HCT116 (cell line): Measurements from ENCODE around the gene ZNF618. TPM values are rescaled to one million over a fixed set of nuclear protein-coding genes. Genes with fewer than 3 reads are reported as not detected.

Source experiments
- ATAC-seq: fragments of 200-7000 bp; cut with Tn5 transposase; 2 replicates; pipeline ENCODE4 v1.9.1; 2020; ENCODE audit warnings: mild to moderate bottlenecking, moderate library complexity
- BruUV-seq: library from RNA; stranded (reverse); fragments of 400-500 nt; replicated peaks from 2 replicates; lab custom pipeline; 2021; lab: Mats Ljungman, UMichigan
- CTCF ChIA-PET: fragments of 300-600 bp; sonication (Branson Sonifier 250); formaldehyde crosslinking; loops from one replicate; lab custom pipeline; 2021; ENCODE audit warnings: antibody characterized with exemption; lab: Charles Lee
- POLR2A ChIA-PET: fragments of 300-600, 350-600 bp; sonication (Branson Sonifier 250); formaldehyde crosslinking; loops from one replicate; lab custom pipeline; 2021; ENCODE audit warnings: antibody characterized with exemption; lab: Charles Lee
- RAD21 ChIA-PET, 2 experiments: fragments of 300-600 bp; sonication (Branson Sonifier 250); formaldehyde crosslinking; loops; one replicate each; lab custom pipeline; 2023; ENCODE audit warnings: low total read pairs in 2 of 2; ENCODE audit not compliant: uncharacterized antibody in 2 of 2, unreplicated experiment in 2 of 2, low non-redundant PET in 1 of 2; lab: Charles Lee
- DNase-seq: peaks from one replicate; pipeline ENCODE4 v3.0.0-alpha.2; 2010; ENCODE audit warnings: low read depth, low spot score
- H2AFZ ChIP-seq: fragments of 200-600 bp; shearing (Covaris generic), sonication (generic); 2 replicates; pipeline ENCODE4 v1.6.1; 2017; ENCODE audit warnings: low read depth, mixed run types, mixed read lengths, antibody characterized with exemption, low read length; ENCODE audit not compliant: poor library complexity, severe bottlenecking
- H3K27ac ChIP-seq: 2 replicates; pipeline ENCODE4 v1.5.1; 2012; ENCODE audit warnings: low read depth, low read length
- H3K27me3 ChIP-seq: fragments of 200-600 bp; sonication (generic); 2 replicates; pipeline ENCODE4 v1.6.1; 2016; ENCODE audit warnings: mixed run types, low read length, mixed read lengths; ENCODE audit not compliant: insufficient read depth
- H3K36me3 ChIP-seq, 2 experiments: fragments of 200-500 bp in 1 of 2; fragments of 200-600 bp in 1 of 2; sonication (Bioruptor generic) in 1 of 2; sonication (generic) in 1 of 2; 2 replicates each; pipeline versions ENCODE4 v1.5.1 to v1.6.1; 2014 to 2016; ENCODE audit warnings: low read length in 2 of 2, inconsistent platforms in 1 of 2, mixed read lengths in 1 of 2, mixed run types in 1 of 2; ENCODE audit not compliant: insufficient read depth in 2 of 2, control insufficient read depth in 1 of 2
- H3K4me1 ChIP-seq, 2 experiments: fragments of 200-600 bp in 1 of 2; sonication (generic) in 1 of 2; 2 replicates each; pipeline versions ENCODE4 v1.5.1 to v1.6.1; 2012 to 2017; ENCODE audit warnings: low read length in 2 of 2, inconsistent platforms in 1 of 2, mild to moderate bottlenecking in 1 of 2, mixed read lengths in 1 of 2, mixed run types in 1 of 2, moderate library complexity in 1 of 2; ENCODE audit not compliant: insufficient read depth in 2 of 2, control insufficient read depth in 1 of 2
- H3K4me2 ChIP-seq: fragments of 200-600 bp; sonication (generic); 2 replicates; pipeline ENCODE4 v1.6.1; 2017; ENCODE audit warnings: mixed run types, low read length, mixed read lengths
- H3K4me3 ChIP-seq, 2 experiments: fragments of 200-600 bp in 1 of 2; sonication (generic) in 1 of 2; replicated peaks in 1 of 2; 2 replicates each; pipeline ENCODE4 v1.5.1; 2011 to 2016; ENCODE audit warnings: low read length in 2 of 2, control low read depth in 1 of 2, low read depth in 1 of 2, mild to moderate bottlenecking in 1 of 2, mixed read lengths in 1 of 2, mixed run types in 1 of 2
- H3K79me2 ChIP-seq: fragments of 200-600 bp; sonication (generic); 2 replicates; pipeline ENCODE4 v1.6.1; 2017; ENCODE audit warnings: mild to moderate bottlenecking, mixed run types, low read length, moderate library complexity, mixed read lengths; ENCODE audit not compliant: insufficient read depth
- H3K9ac ChIP-seq: fragments of 200-600 bp; sonication (generic); 2 replicates; pipeline ENCODE4 v1.6.1; 2016; ENCODE audit warnings: low read length, mixed read lengths
- H3K9me2 ChIP-seq: fragments of 200-600 bp; sonication (generic), shearing (Covaris generic); 2 replicates; pipeline ENCODE4 v1.6.1; 2017; ENCODE audit warnings: mixed run types, mild to moderate bottlenecking, moderate library complexity; ENCODE audit not compliant: insufficient read depth
- H3K9me3 ChIP-seq, 2 experiments: fragments of 200-500 bp in 1 of 2; fragments of 200-600 bp in 1 of 2; sonication (Bioruptor generic) in 1 of 2; sonication (generic) in 1 of 2; 2 replicates each; pipeline ENCODE4 v1.6.1; 2014 to 2017; ENCODE audit warnings: low read length in 2 of 2, mixed read lengths in 2 of 2, inconsistent platforms in 1 of 2, low read depth in 1 of 2, mild to moderate bottlenecking in 1 of 2, mixed run types in 1 of 2, moderate library complexity in 1 of 2; ENCODE audit not compliant: control insufficient read depth in 1 of 2, insufficient read depth in 1 of 2
- H4K20me1 ChIP-seq: fragments of 200-600 bp; sonication (generic), shearing (Covaris generic); 2 replicates; pipeline ENCODE4 v1.6.1; 2017; ENCODE audit warnings: mixed run types, mild to moderate bottlenecking, moderate library complexity; ENCODE audit not compliant: insufficient read depth
- EGR1 ChIP-seq: IDR thresholded peaks from 2 replicates; pipeline ENCODE4 v1.6.1; 2012; ENCODE audit warnings: low read depth
- ELF1 ChIP-seq: IDR thresholded peaks from 2 replicates; pipeline ENCODE4 v1.6.1; 2012; ENCODE audit warnings: low read depth, borderline replicate concordance
- EZH2 ChIP-seq: fragments of 200-600 bp; sonication (generic); IDR thresholded peaks from 2 replicates; pipeline ENCODE4 v1.6.1; 2017; ENCODE audit warnings: antibody characterized with exemption, mixed run types
- EZH2phosphoT487 ChIP-seq: fragments of 200-600 bp; IDR thresholded peaks from 2 replicates; pipeline ENCODE4 v1.6.1; 2018; ENCODE audit warnings: antibody characterized with exemption, borderline replicate concordance
- JUND ChIP-seq: IDR thresholded peaks from 2 replicates; pipeline ENCODE4 v1.6.1; 2012
- POLR2A ChIP-seq: IDR thresholded peaks from 2 replicates; pipeline ENCODE4 v1.7.0; 2011; ENCODE audit warnings: borderline replicate concordance; ENCODE audit not compliant: insufficient read depth, insufficient read length; ENCODE audit errors: extremely low read depth
- POLR2AphosphoS5 ChIP-seq: IDR thresholded peaks from 2 replicates; pipeline ENCODE4 v1.6.1; 2011; ENCODE audit warnings: mild to moderate bottlenecking, low read depth, low read length, moderate library complexity
- RAD21 ChIP-seq: IDR thresholded peaks from 2 replicates; pipeline ENCODE4 v1.6.1; 2012; ENCODE audit warnings: low read depth, mild to moderate bottlenecking
- SIN3A ChIP-seq: IDR thresholded peaks from 2 replicates; pipeline ENCODE4 v1.6.1; 2012; ENCODE audit warnings: low read depth
- SP1 ChIP-seq: IDR thresholded peaks from 2 replicates; pipeline ENCODE4 v1.6.1; 2012; ENCODE audit warnings: low read depth
- YY1 ChIP-seq: IDR thresholded peaks from 2 replicates; pipeline ENCODE4 v1.6.1; 2011; ENCODE audit warnings: low read length, low read depth, moderate library complexity, mild to moderate bottlenecking; ENCODE audit not compliant: insufficient replicate concordance; ENCODE audit errors: extremely low read depth
- ZNF274 ChIP-seq: fragments of 200-500 bp; sonication (Bioruptor generic); IDR thresholded peaks from 2 replicates; pipeline ENCODE4 v1.6.1; 2014; ENCODE audit warnings: mild to moderate bottlenecking, low read depth, low read length, inconsistent platforms
- intact Hi-C: fragments of 100-400 bp; cut with micrococcal nuclease; formaldehyde crosslinking; loops from 2 replicates; pipeline ENCODE4 v1.10.0; 2022
- total RNA-seq: library from RNA; stranded (reverse); gene quantifications from one replicate; pipeline ENCODE4 v1.2.1, GENCODE V29; 2021; ENCODE audit not compliant: unreplicated experiment
- TF ChIP-seq, protein P1 (sequence below): IDR thresholded peaks from 2 replicates; pipeline ENCODE4 v1.6.1; 2012
- TF ChIP-seq, protein P2 (sequence below): IDR thresholded peaks from 2 replicates; pipeline ENCODE4 v1.6.1; 2011; ENCODE audit warnings: mild to moderate bottlenecking, low read length, moderate library complexity; ENCODE audit not compliant: insufficient replicate concordance; ENCODE audit errors: extremely low read depth
- TF ChIP-seq, protein P3 (sequence below), 3 experiments: fragments of 200-600 bp in 1 of 3; sonication (generic) in 1 of 3; IDR thresholded peaks in 2 of 3; conservative IDR thresholded peaks in 1 of 3; 2 replicates each; pipeline ENCODE4 v1.5.1; 2012 to 2017; ENCODE audit warnings: low read depth in 2 of 3, low read length in 2 of 3, antibody characterized with exemption in 1 of 3, borderline replicate concordance in 1 of 3, control low read depth in 1 of 3, mild to moderate bottlenecking in 1 of 3, mixed read lengths in 1 of 3, mixed run types in 1 of 3, moderate library complexity in 1 of 3; ENCODE audit not compliant: insufficient read depth in 1 of 3
- TF ChIP-seq, protein P4 (sequence below): IDR thresholded peaks from 2 replicates; pipeline ENCODE4 v1.6.1; 2012; ENCODE audit warnings: low read depth

Gene ZNF618
- total RNA-seq, 1 experiment from 2014 or later: 13.5 TPM

DNA sequence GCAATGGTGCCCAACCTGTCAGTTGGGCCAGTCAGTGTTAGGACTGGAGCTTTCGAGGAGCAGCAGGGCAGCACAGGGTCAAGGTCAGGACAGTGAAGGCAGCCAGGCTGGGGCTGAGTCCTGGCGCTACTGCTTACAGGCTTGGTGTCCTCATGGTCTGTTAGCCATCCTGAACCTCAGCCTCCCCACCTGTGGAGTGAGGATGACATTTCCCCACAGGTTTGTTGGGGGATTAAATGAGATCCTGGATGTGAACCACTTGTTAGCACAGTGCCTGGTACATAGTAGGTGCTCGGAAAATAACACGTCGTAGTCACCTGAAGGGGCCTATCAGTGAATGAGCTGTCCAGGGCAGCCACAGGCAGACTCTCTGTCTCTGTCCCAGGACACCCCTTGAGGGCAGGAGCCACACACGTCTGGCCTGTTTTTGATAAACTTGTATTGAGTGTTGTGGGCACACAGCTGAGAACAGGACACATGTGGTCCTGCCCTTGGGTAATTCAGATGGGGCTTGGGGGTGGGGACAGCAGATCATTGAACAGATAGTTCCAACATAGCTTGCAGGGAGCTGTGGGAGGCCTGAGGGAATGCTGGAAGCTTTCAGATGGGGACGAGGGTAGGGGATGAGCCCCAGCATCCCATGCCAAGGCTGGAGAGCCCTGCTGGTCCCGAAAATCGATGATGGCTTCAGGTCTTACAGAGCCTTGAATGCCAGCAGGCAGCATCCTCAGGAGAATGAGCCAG is 132.7 kb downstream of the ZNF618 start (continued):
- TF ChIP-seq ELF1 (no peak), EZH2phosphoT487 (no peak), EZH2 (no peak), JUND (no peak)
- TF ChIP-seq, protein P1, sequence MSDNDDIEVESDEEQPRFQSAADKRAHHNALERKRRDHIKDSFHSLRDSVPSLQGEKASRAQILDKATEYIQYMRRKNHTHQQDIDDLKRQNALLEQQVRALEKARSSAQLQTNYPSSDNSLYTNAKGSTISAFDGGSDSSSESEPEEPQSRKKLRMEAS: no peak

DNA sequence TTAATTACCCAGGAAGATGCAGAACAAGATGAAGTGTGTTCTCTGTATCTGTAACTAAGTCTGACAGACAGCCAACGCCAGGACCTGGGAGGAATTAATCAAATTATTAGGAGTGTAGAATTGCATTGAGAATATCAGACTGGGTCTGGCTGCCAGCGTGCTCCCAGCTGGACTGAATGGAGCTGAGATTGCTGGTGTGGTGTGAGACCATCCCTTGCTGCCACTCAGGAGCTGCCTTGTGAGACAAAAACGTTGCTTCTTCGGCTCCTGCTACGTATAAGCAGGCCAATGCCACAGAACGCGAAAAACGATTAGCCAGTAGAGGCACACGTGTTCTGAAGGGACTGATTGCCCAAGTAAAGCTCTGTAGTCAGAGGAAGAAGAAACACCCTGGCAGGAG is 135.2 kb downstream of the ZNF618 start:
- Histone ChIP-seq H3K79me2 (no peaks in the 10 kb centered on the region), H3K9me3 (no peaks in the 10 kb centered on the region), H2AFZ (no peak overlapping the region), H3K36me3 (no peaks in the 10 kb centered on the region; a peak in 1 of 4 replicates), H3K27me3 (no peaks in the 10 kb centered on the region), H3K9ac (no peak overlapping the region), H3K4me2 (no peak overlapping the region), H3K4me3 (no peak overlapping the region), H3K4me1 (no peaks in the 10 kb centered on the region), H3K9me2 (no peaks in the 10 kb centered on the region), H3K27ac (no peak overlapping the region), H4K20me1 (no peaks in the 10 kb centered on the region)
- intact Hi-C loops: no loop called here
- RAD21 ChIA-PET: no interaction called here
- POLR2A ChIA-PET: no interaction called here
- ATAC-seq: no peak
- CTCF ChIA-PET: no interaction called here
- BruUV-seq: no TSS peak
- no peak for DNase-seq
- TF ChIP-seq SP1 (no peak), POLR2A (no peak), RAD21 (no peak), ELF1 (no peak), EZH2phosphoT487 (no peak), EGR1 (no peak), EZH2 (no peak), JUND (no peak), ZNF274 (no peak), POLR2AphosphoS5 (no peak), YY1 (no peak), SIN3A (no peak)
- TF ChIP-seq, protein P1: no peak
- TF ChIP-seq, protein P2, sequence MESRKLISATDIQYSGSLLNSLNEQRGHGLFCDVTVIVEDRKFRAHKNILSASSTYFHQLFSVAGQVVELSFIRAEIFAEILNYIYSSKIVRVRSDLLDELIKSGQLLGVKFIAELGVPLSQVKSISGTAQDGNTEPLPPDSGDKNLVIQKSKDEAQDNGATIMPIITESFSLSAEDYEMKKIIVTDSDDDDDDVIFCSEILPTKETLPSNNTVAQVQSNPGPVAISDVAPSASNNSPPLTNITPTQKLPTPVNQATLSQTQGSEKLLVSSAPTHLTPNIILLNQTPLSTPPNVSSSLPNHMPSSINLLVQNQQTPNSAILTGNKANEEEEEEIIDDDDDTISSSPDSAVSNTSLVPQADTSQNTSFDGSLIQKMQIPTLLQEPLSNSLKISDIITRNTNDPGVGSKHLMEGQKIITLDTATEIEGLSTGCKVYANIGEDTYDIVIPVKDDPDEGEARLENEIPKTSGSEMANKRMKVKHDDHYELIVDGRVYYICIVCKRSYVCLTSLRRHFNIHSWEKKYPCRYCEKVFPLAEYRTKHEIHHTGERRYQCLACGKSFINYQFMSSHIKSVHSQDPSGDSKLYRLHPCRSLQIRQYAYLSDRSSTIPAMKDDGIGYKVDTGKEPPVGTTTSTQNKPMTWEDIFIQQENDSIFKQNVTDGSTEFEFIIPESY: no peak
- TF ChIP-seq, protein P3, sequence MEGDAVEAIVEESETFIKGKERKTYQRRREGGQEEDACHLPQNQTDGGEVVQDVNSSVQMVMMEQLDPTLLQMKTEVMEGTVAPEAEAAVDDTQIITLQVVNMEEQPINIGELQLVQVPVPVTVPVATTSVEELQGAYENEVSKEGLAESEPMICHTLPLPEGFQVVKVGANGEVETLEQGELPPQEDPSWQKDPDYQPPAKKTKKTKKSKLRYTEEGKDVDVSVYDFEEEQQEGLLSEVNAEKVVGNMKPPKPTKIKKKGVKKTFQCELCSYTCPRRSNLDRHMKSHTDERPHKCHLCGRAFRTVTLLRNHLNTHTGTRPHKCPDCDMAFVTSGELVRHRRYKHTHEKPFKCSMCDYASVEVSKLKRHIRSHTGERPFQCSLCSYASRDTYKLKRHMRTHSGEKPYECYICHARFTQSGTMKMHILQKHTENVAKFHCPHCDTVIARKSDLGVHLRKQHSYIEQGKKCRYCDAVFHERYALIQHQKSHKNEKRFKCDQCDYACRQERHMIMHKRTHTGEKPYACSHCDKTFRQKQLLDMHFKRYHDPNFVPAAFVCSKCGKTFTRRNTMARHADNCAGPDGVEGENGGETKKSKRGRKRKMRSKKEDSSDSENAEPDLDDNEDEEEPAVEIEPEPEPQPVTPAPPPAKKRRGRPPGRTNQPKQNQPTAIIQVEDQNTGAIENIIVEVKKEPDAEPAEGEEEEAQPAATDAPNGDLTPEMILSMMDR (IDR thresholded peaks at IDR 0.05 in 2 of 3, conservative IDR thresholded peaks at IDR 0.05 in 1 of 3; ENCODE audit: borderline replicate concordance in 1 of 3, insufficient read depth in 1 of 3, low read depth in 2 of 3, low read length in 2 of 3): no peak
- TF ChIP-seq, protein P4, sequence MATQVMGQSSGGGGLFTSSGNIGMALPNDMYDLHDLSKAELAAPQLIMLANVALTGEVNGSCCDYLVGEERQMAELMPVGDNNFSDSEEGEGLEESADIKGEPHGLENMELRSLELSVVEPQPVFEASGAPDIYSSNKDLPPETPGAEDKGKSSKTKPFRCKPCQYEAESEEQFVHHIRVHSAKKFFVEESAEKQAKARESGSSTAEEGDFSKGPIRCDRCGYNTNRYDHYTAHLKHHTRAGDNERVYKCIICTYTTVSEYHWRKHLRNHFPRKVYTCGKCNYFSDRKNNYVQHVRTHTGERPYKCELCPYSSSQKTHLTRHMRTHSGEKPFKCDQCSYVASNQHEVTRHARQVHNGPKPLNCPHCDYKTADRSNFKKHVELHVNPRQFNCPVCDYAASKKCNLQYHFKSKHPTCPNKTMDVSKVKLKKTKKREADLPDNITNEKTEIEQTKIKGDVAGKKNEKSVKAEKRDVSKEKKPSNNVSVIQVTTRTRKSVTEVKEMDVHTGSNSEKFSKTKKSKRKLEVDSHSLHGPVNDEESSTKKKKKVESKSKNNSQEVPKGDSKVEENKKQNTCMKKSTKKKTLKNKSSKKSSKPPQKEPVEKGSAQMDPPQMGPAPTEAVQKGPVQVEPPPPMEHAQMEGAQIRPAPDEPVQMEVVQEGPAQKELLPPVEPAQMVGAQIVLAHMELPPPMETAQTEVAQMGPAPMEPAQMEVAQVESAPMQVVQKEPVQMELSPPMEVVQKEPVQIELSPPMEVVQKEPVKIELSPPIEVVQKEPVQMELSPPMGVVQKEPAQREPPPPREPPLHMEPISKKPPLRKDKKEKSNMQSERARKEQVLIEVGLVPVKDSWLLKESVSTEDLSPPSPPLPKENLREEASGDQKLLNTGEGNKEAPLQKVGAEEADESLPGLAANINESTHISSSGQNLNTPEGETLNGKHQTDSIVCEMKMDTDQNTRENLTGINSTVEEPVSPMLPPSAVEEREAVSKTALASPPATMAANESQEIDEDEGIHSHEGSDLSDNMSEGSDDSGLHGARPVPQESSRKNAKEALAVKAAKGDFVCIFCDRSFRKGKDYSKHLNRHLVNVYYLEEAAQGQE: no peak
